H1 (cell line): Measurements from ENCODE around the gene LONRF2. TPM values are rescaled to one million over a fixed set of nuclear protein-coding genes. Genes with fewer than 3 reads are reported as not detected.

Experiments
- CTCF ChIA-PET: fragments of 300-600 bp; sonication (Branson Sonifier 250); formaldehyde crosslinking; loops from one replicate; lab custom pipeline; 2021; ENCODE audit not compliant: partially characterized antibody; lab: Charles Lee
- POLR2A ChIA-PET: fragments of 300-600 bp; sonication (Branson Sonifier 250); formaldehyde crosslinking; loops from one replicate; lab custom pipeline; 2021; ENCODE audit warnings: inconsistent platforms; ENCODE audit not compliant: partially characterized antibody; lab: Charles Lee
- DNase-seq, 2 experiments: peaks; one replicate each; pipeline versions ENCODE4 v3.0.0 to v3.0.0-alpha.2; 2010 to 2022; ENCODE audit warnings: low spot score in 2 of 2, low read depth in 1 of 2, mixed read lengths in 1 of 2
- FAIRE-seq: peaks from 2 replicates; lab custom pipeline; 2011; peaks lifted over from hg19 to GRCh38; lab: Jason Lieb, UNC
- H2AFZ ChIP-seq: 2 replicates; pipeline ENCODE4 v1.8.1; 2012; ENCODE audit warnings: low read length, inconsistent platforms
- H2AK5ac ChIP-seq: 2 replicates; pipeline ENCODE4 v1.6.1; 2013; ENCODE audit warnings: low read depth, low read length
- H2BK120ac ChIP-seq: replicated peaks from 2 replicates; pipeline ENCODE3; 2013; ENCODE audit warnings: low read depth, low read length, inconsistent platforms
- H2BK12ac ChIP-seq: 2 replicates; pipeline ENCODE4 v1.6.1; 2013; ENCODE audit warnings: low read depth, low read length
- H2BK15ac ChIP-seq: 2 replicates; pipeline ENCODE4 v1.6.1; 2013; ENCODE audit warnings: low read length
- H2BK20ac ChIP-seq: 2 replicates; pipeline ENCODE4 v1.6.1; 2013; ENCODE audit warnings: low read length
- H2BK5ac ChIP-seq: 2 replicates; pipeline ENCODE4 v1.6.1; 2013; ENCODE audit warnings: low read depth, low read length
- H3K14ac ChIP-seq: 2 replicates; pipeline ENCODE4 v1.6.1; 2013; ENCODE audit warnings: inconsistent platforms; ENCODE audit not compliant: insufficient read length
- H3K18ac ChIP-seq: 2 replicates; pipeline ENCODE4 v1.6.1; 2013; ENCODE audit warnings: low read length; ENCODE audit errors: extremely low read depth
- H3K23ac ChIP-seq: 2 replicates; pipeline ENCODE4 v1.6.1; 2013; ENCODE audit warnings: inconsistent platforms; ENCODE audit not compliant: insufficient read length
- H3K23me2 ChIP-seq: 2 replicates; pipeline ENCODE4 v1.6.1; 2013; ENCODE audit warnings: low read depth, low read length
- H3K27ac ChIP-seq: 2 replicates; pipeline ENCODE4 v1.6.1; 2011; ENCODE audit warnings: low read depth, low read length, inconsistent platforms
- H3K27me3 ChIP-seq, 4 experiments: replicated peaks in 1 of 4; 1 replicate in 1 of 4; 2 replicates in 3 of 4; pipeline versions ENCODE4 v1.6.1 to v1.8.1; 2011 to 2013; ENCODE audit warnings: low read length in 3 of 4, mild to moderate bottlenecking in 3 of 4, inconsistent platforms in 2 of 4, mixed read lengths in 2 of 4, moderate library complexity in 1 of 4; ENCODE audit not compliant: control insufficient read depth in 3 of 4, insufficient read depth in 3 of 4; ENCODE audit errors: extremely low read depth in 1 of 4
- H3K36me3 ChIP-seq, 4 experiments: 2 replicates each; pipeline versions ENCODE4 v1.6.1 to v1.8.1; 2011 to 2013; ENCODE audit warnings: mild to moderate bottlenecking in 4 of 4, low read length in 3 of 4, moderate library complexity in 2 of 4, control low read depth in 1 of 4, inconsistent platforms in 1 of 4; ENCODE audit not compliant: insufficient read depth in 4 of 4, control insufficient read depth in 2 of 4
- H3K4ac ChIP-seq: replicated peaks from 2 replicates; pipeline ENCODE3; 2013; ENCODE audit warnings: low read length, low read depth, mixed read lengths, inconsistent platforms; ENCODE audit not compliant: insufficient read length
- H3K4me1 ChIP-seq, 4 experiments: replicated peaks in 1 of 4; 1 replicate in 1 of 4; 2 replicates in 3 of 4; pipeline versions ENCODE4 v1.6.1 to v1.8.1; 2011 to 2013; ENCODE audit warnings: low read length in 3 of 4, inconsistent platforms in 2 of 4, mixed read lengths in 1 of 4; ENCODE audit not compliant: insufficient read depth in 4 of 4, control insufficient read depth in 3 of 4
- H3K4me2 ChIP-seq, 2 experiments: 2 replicates each; pipeline versions ENCODE4 v1.6.1 to v1.8.1; 2011 to 2013; ENCODE audit warnings: low read depth in 2 of 2, low read length in 2 of 2, control low read depth in 1 of 2, inconsistent platforms in 1 of 2, mild to moderate bottlenecking in 1 of 2; ENCODE audit not compliant: insufficient read depth in 1 of 2
- H3K4me3 ChIP-seq, 4 experiments: fragments of 200-600, 300-600 bp in 1 of 4; sonication (generic), shearing (Covaris generic), sonication (Bioruptor Twin) in 1 of 4; 2 replicates each; pipeline versions ENCODE4 v1.5.1 to v1.8.1; 2011 to 2016; ENCODE audit warnings: low read length in 4 of 4, low read depth in 3 of 4, control low read depth in 2 of 4, inconsistent platforms in 2 of 4, mild to moderate bottlenecking in 2 of 4, mixed read lengths in 1 of 4, moderate library complexity in 1 of 4; ENCODE audit not compliant: insufficient read depth in 2 of 4; ENCODE audit errors: extremely low read depth in 1 of 4
- H3K56ac ChIP-seq: replicated peaks from 2 replicates; pipeline ENCODE3; 2013; ENCODE audit warnings: low read depth, mild to moderate bottlenecking, mixed read lengths, low read length, inconsistent platforms; ENCODE audit not compliant: insufficient read length
- H3K79me1 ChIP-seq: 2 replicates; pipeline ENCODE4 v1.6.1; 2013; ENCODE audit warnings: low read depth, low read length, control low read depth
- H3K79me2 ChIP-seq, 2 experiments: 2 replicates each; pipeline versions ENCODE4 v1.6.1 to v1.8.1; 2012 to 2013; ENCODE audit warnings: low read length in 2 of 2, mild to moderate bottlenecking in 2 of 2, inconsistent platforms in 1 of 2; ENCODE audit not compliant: insufficient read depth in 2 of 2, control insufficient read depth in 1 of 2
- H3K9ac ChIP-seq, 4 experiments: replicated peaks in 1 of 4; 1 replicate in 1 of 4; 2 replicates in 3 of 4; pipeline versions ENCODE4 v1.6.1 to v1.8.1; 2011 to 2013; ENCODE audit warnings: low read depth in 3 of 4, low read length in 3 of 4, control low read depth in 2 of 4, mild to moderate bottlenecking in 2 of 4, moderate library complexity in 2 of 4, inconsistent platforms in 1 of 4; ENCODE audit errors: extremely low read depth in 1 of 4
- H3K9me3 ChIP-seq, 2 experiments: 2 replicates each; pipeline versions ENCODE4 v1.6.1 to v1.8.1; 2012 to 2013; ENCODE audit warnings: mild to moderate bottlenecking in 2 of 2, moderate library complexity in 2 of 2, control low read depth in 1 of 2, inconsistent platforms in 1 of 2, low read depth in 1 of 2, low read length in 1 of 2, mixed read lengths in 1 of 2; ENCODE audit not compliant: insufficient read depth in 2 of 2
- H4K20me1 ChIP-seq, 2 experiments: replicated peaks in 1 of 2; 2 replicates each; pipeline versions ENCODE3 to v1.8.1; 2011 to 2013; ENCODE audit warnings: inconsistent platforms in 2 of 2, low read length in 2 of 2, mild to moderate bottlenecking in 1 of 2; ENCODE audit not compliant: insufficient read depth in 2 of 2, control insufficient read depth in 1 of 2
- H4K5ac ChIP-seq: 2 replicates; pipeline ENCODE4 v1.6.1; 2013; ENCODE audit warnings: low read length, low read depth, mixed read lengths, inconsistent platforms; ENCODE audit not compliant: insufficient read length
- H4K8ac ChIP-seq: 2 replicates; pipeline ENCODE4 v1.8.0; 2013; ENCODE audit warnings: mild to moderate bottlenecking, moderate library complexity, low read length, inconsistent platforms; ENCODE audit not compliant: insufficient read depth; ENCODE audit errors: extremely low read depth
- H4K91ac ChIP-seq: replicated peaks from 2 replicates; pipeline ENCODE3; 2013; ENCODE audit warnings: low read length, mixed read lengths, inconsistent platforms; ENCODE audit not compliant: insufficient read length
- HDAC2 ChIP-seq, 2 experiments: fragments of 300-600 bp in 1 of 2; sonication (generic) in 1 of 2; IDR thresholded peaks; 2 replicates each; pipeline ENCODE4 v1.6.1; 2011 to 2012; ENCODE audit warnings: low read depth in 2 of 2, low read length in 2 of 2, mild to moderate bottlenecking in 2 of 2, moderate library complexity in 2 of 2, borderline replicate concordance in 1 of 2, inconsistent platforms in 1 of 2
- WGBS, 2 experiments: shearing (Covaris generic) in 1 of 2; methylation state at CpG; one replicate each; pipeline versions ENCODE4 v1.1.6 to v1.1.7; 2013 to 2015; ENCODE audit warnings: low lambda C conversion rate in 2 of 2, mixed read lengths in 2 of 2, inconsistent platforms in 1 of 2, low coverage in 1 of 2, missing lambda C conversion rate in 1 of 2; ENCODE audit not compliant: insufficient replicate concordance in 2 of 2, insufficient coverage in 1 of 2, insufficient read length in 1 of 2; ENCODE audit errors: extremely low coverage in 1 of 2, missing lambda C conversion rate in 1 of 2; 5-methylcytosine and 5-hydroxymethylcytosine counted together
- polyA plus RNA-seq, 7 experiments: library from polyadenylated mRNA; depleted of rRNA in 3 of 7; stranded (reverse) in 5 of 7; unstranded in 2 of 7; fragments of >200 nt in 5 of 7; fragments of 200-250 nt in 2 of 7; gene quantifications; 1 replicate in 5 of 7; 2 replicates in 1 of 7; 4 replicates in 1 of 7; pipeline versions ENCODE4 v1.2.1 to v1.2.3, GENCODE V29; 2011 to 2013; ENCODE audit warnings: missing spikeins in 2 of 7, mixed read lengths in 2 of 7
- total RNA-seq: library from RNA; stranded (reverse); fragmentation: NEBNext Ultra II Directional; extraction: Animal tissue kit (Norgen Biotek cat#: 25700); gene quantifications from 2 replicates; pipeline ENCODE4 v1.2.1, GENCODE V29; 2021

LONRF2 gene
- total and polyA plus RNA-seq, 2 of the 8 experiments (the other 6 are each of a cell fraction or from before 2014, with no cell fraction given), result 0.24 to 0.74 TPM

- Histone ChIP-seq H2BK5ac (no peak overlapping the region), H4K20me1 (no peaks in the 10 kb centered on the region), H2BK120ac (no peak overlapping the region), H2BK20ac (no peak overlapping the region), H2BK15ac (no peak overlapping the region), H3K9ac (no peak overlapping the region), H3K36me3 (no peaks in the 10 kb centered on the region; a peak in 1 of 8 replicates), H2AK5ac (no peak overlapping the region), H3K4ac (no peak overlapping the region)
- POLR2A ChIA-PET, result no interaction called here
- no peak for TF ChIP-seq HDAC2 (IDR thresholded peaks at IDR 0.05; ENCODE audit: borderline replicate concordance in 1 of 2, low read depth in 2 of 2, low read length in 2 of 2)
- TF ChIP-seq, all 59 proteins: peak for 0
- H3K23me2 ChIP-seq, result no peaks in the 10 kb centered on the region
- CTCF ChIA-PET, result no interaction called here
- no peak overlapping the region for H4K91ac ChIP-seq
- H3K27ac ChIP-seq, result no peak overlapping the region
- no peak overlapping the region for H2BK12ac ChIP-seq
- no peak overlapping the region for H2AFZ ChIP-seq
- no peaks in the 10 kb centered on the region for H3K79me1 ChIP-seq
- no peak overlapping the region for H3K23ac ChIP-seq
- DNase-seq (no peak), FAIRE-seq (no peak)
- no peak overlapping the region for H3K56ac ChIP-seq
- H3K4me2 ChIP-seq, result no peak overlapping the region
- H3K4me3 ChIP-seq, result no peak overlapping the region
- no peak overlapping the region for H3K14ac ChIP-seq
- no peak overlapping the region for H3K18ac ChIP-seq
- peaks cover 0 to 6% (median 3%) of the 10 kb centered on the region in 4 experiments; a peak in 4 of 7 replicates for H3K4me1 ChIP-seq
- H3K79me2 ChIP-seq, result no peaks in the 10 kb centered on the region
- WGBS, 2 experiments, result 94% methylated on average over 9 of the region's 9 CpGs; no CpG with 5 or more reads in 1 of the 2 experiments
- H3K27me3 ChIP-seq, result no peaks in the 10 kb centered on the region
- H4K5ac ChIP-seq, result no peak overlapping the region
- H4K8ac ChIP-seq, result no peak overlapping the region
- no peaks in the 10 kb centered on the region for H3K9me3 ChIP-seq
These were observed 28.2 kb downstream of the LONRF2 start for GRCh38 chr2:100294162-100294497.
